ENCODE data around the gene KCNG4. TPM values are rescaled to one million over a fixed set of nuclear protein-coding genes. Genes with fewer than 3 reads are reported as not detected.

The KCNG4 gene
- total RNA-seq, 4 donors from 2014 or later: not detected

- no peak overlapping the region for H3K27ac ChIP-seq
- DNase-seq: no peak
- no peaks in the 10 kb centered on the region for H3K4me1 ChIP-seq
- no peaks in the 10 kb centered on the region for H3K27me3 ChIP-seq
- intact Hi-C loops (cut with DNase I; ENCODE audit: low total_unique reads): no loop called here
- H3K36me3 ChIP-seq: no peaks in the 10 kb centered on the region
- no peak overlapping the region for H3K4me3 ChIP-seq
- no peak for TF ChIP-seq POLR2A (IDR thresholded peaks at IDR 0.05)
- no peak for TF ChIP-seq CTCF (IDR thresholded peaks at IDR 0.05)
- no peaks in the 10 kb centered on the region for H3K9me3 ChIP-seq
Observed at GRCh38 chr16:84214451-84215066, 25.3 kb downstream of the KCNG4 start.

- H3K36me3 ChIP-seq: no peaks in the 10 kb centered on the region
- no peaks in the 10 kb centered on the region for H3K27me3 ChIP-seq
- intact Hi-C loops (cut with DNase I; ENCODE audit: low total_unique reads): no loop called here
- H3K4me1 ChIP-seq: no peaks in the 10 kb centered on the region
- H3K27ac ChIP-seq: no peak overlapping the region
- no peak overlapping the region for H3K4me3 ChIP-seq
- no peak for DNase-seq
- no peak for TF ChIP-seq POLR2A (IDR thresholded peaks at IDR 0.05)
- TF ChIP-seq CTCF (IDR thresholded peaks at IDR 0.05): no peak
- no peaks in the 10 kb centered on the region for H3K9me3 ChIP-seq
Observed at GRCh38 chr16:84212631-84213030, 27.2 kb downstream of the KCNG4 start.

- Histone ChIP-seq H3K4me3 (no peak overlapping the region), H3K27me3 (no peaks in the 10 kb centered on the region), H3K27ac (no peak overlapping the region), H3K9me3 (no peaks in the 10 kb centered on the region), H3K4me1 (no peaks in the 10 kb centered on the region), H3K36me3 (no peaks in the 10 kb centered on the region)
- intact Hi-C loops (cut with DNase I; ENCODE audit: low total_unique reads): no loop called here
- no peak for DNase-seq
- TF ChIP-seq POLR2A (IDR thresholded peaks at IDR 0.05) (no peak), CTCF (IDR thresholded peaks at IDR 0.05) (no peak)
Observed at GRCh38 chr16:84212154-84212553, 27.7 kb downstream of the KCNG4 start.

- no peaks in the 10 kb centered on the region for H3K27me3 ChIP-seq
- no peaks in the 10 kb centered on the region for H3K4me1 ChIP-seq
- DNase-seq: no peak
- no peak for TF ChIP-seq POLR2A (IDR thresholded peaks at IDR 0.05)
- TF ChIP-seq CTCF (IDR thresholded peaks at IDR 0.05): no peak
- no peak overlapping the region for H3K27ac ChIP-seq
- no peaks in the 10 kb centered on the region for H3K36me3 ChIP-seq
- no peaks in the 10 kb centered on the region for H3K9me3 ChIP-seq
- H3K4me3 ChIP-seq: no peak overlapping the region
- intact Hi-C loops (cut with DNase I; ENCODE audit: low total_unique reads): no loop called here
Observed at GRCh38 chr16:84209989-84210388, 29.8 kb downstream of the KCNG4 start.

GRCh38 chr16:84207879-84208278 is 31.9 kb downstream of the KCNG4 start:
- TF ChIP-seq POLR2A (IDR thresholded peaks at IDR 0.05): no peak
- no peak for TF ChIP-seq CTCF (IDR thresholded peaks at IDR 0.05)
- no peaks in the 10 kb centered on the region for H3K27me3 ChIP-seq
- H3K27ac ChIP-seq: no peak overlapping the region
- DNase-seq: no peak
- no peak overlapping the region for H3K4me3 ChIP-seq
- H3K9me3 ChIP-seq: no peaks in the 10 kb centered on the region
- no peaks in the 10 kb centered on the region for H3K36me3 ChIP-seq
- no peaks in the 10 kb centered on the region for H3K4me1 ChIP-seq
- intact Hi-C loops (cut with DNase I; ENCODE audit: low total_unique reads): no loop called here
